Gastroesophageal sphincter (tissue), 3 donors: ENCODE measurements around the gene DMKN.

ENCODE experiments used
- POLR2A ChIP-seq, 2 donors: fragments of 450-650 bp; IDR thresholded peaks; one replicate each; pipeline ENCODE4 v1.6.1; 2017; ENCODE audit warnings: antibody characterized with exemption in 2 of 2, mild to moderate bottlenecking in 2 of 2, moderate library complexity in 1 of 2
- POLR2AphosphoS5 ChIP-seq: sonication (generic); formaldehyde crosslinking; IDR thresholded peaks from one replicate; pipeline ENCODE4 v1.6.1; 2017; ENCODE audit warnings: antibody characterized with exemption
- TF ChIP-seq, protein P1 (sequence below), 4 experiments: fragments of 200-600 bp in 2 of 4; fragments of 450-650 bp in 2 of 4; sonication (generic) in 1 of 4; IDR thresholded peaks; one replicate each; pipeline ENCODE4 v1.5.1; 2017 to 2019; ENCODE audit warnings: antibody characterized with exemption in 4 of 4, mild to moderate bottlenecking in 2 of 4, moderate library complexity in 2 of 4

GRCh38 chr19:35543280-35544109 is 30.0 kb upstream of the DMKN start:
- TF ChIP-seq, protein P1, sequence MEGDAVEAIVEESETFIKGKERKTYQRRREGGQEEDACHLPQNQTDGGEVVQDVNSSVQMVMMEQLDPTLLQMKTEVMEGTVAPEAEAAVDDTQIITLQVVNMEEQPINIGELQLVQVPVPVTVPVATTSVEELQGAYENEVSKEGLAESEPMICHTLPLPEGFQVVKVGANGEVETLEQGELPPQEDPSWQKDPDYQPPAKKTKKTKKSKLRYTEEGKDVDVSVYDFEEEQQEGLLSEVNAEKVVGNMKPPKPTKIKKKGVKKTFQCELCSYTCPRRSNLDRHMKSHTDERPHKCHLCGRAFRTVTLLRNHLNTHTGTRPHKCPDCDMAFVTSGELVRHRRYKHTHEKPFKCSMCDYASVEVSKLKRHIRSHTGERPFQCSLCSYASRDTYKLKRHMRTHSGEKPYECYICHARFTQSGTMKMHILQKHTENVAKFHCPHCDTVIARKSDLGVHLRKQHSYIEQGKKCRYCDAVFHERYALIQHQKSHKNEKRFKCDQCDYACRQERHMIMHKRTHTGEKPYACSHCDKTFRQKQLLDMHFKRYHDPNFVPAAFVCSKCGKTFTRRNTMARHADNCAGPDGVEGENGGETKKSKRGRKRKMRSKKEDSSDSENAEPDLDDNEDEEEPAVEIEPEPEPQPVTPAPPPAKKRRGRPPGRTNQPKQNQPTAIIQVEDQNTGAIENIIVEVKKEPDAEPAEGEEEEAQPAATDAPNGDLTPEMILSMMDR (IDR thresholded peaks at IDR 0.05), result no peak
- no peak for TF ChIP-seq POLR2A (IDR thresholded peaks at IDR 0.05)
- no peak for TF ChIP-seq POLR2AphosphoS5
